ENCODE results near the gene MBD1.
"Not testable (repeated sequence)": the region's sequence is repeated elsewhere in the genome, so short reads cannot be mapped to it uniquely, and the experiment has no call there.

MBD1 gene

DNA sequence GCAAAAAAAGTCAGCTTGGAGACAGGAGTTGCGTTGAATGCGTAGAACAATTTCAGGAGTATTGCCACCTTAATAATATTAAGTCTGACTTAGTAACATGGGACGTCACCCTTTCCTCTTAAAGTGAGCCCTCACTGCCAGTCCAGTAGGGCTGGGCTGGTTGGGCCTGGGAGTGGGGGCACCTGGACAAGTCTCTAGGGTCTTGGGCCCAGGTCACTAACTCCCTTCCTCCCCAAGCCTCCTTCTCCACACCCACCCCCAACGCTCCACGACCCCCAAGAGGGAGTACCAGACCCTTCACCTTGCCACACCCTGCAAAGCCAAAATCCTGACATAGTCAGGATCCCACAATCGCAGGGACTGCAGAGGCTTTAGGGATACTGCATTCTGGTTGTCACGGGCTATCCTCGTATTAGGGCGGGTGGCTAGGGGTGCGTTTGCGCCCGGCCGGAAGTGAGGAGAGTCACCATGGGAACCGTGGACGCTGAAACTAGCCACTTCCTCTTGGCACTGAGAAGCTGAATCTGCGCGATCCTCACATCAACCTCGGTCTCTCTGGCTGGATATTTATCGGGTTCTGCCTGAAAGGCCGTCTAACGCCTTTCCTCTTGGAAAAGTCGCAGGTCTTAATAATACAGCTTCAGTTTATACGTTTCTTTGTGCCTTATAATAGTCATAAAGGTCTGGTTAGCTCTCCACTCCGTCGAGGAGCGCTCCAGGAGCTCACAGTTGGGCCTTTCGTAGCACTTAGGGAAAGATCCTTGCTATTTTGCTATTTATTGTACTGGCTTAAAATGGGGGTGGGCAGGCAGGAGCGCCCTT is 16.5 kb upstream of the MBD1 start:
- no peak for DNase-seq (ENCODE audit: low read depth in 2 of 2)

DNA sequence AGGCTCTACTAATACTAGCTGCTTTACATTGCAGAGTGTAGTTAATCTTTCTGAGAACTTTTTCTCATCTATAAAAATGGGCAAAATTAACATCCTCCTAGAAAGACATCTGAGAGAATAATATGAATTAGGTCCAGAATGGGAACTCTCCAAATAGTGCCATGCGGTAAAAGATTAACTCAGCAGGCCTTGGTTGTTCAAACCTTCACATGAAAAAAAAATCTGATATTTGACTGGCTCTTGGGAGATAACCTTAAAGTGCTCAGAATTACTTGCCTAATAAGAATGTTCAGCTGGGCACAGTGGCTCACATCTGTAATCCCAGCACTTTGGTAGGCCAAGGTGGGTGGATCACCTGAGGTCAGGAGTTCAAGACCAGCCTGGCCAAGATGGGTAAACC is 11.7 kb upstream of the MBD1 start:
- DNase-seq (ENCODE audit: low read depth in 2 of 2): no peak

DNA sequence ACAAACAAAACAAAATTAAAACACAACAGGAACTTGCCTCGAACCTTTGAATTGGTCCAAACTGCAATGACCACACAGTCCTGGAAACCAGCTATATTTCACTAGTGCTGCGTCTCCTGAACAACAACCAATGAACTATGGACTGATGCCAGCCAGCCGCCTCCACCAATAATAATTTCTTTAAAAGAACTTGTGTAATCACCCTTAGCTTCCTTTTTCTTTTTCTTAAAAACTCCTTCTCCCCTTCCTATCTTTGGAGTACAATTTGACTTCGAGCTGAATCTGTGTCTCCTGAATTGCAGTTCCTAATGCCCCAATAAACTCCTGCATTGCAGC is 7.8 kb upstream of the MBD1 start:
- no peak for DNase-seq (ENCODE audit: low read depth in 2 of 2)

- DNase-seq (ENCODE audit: low read depth in 2 of 2): not testable (repeated sequence)
Observed at GRCh38 chr18:50288348-50289107, 7.2 kb upstream of the MBD1 start.

DNA sequence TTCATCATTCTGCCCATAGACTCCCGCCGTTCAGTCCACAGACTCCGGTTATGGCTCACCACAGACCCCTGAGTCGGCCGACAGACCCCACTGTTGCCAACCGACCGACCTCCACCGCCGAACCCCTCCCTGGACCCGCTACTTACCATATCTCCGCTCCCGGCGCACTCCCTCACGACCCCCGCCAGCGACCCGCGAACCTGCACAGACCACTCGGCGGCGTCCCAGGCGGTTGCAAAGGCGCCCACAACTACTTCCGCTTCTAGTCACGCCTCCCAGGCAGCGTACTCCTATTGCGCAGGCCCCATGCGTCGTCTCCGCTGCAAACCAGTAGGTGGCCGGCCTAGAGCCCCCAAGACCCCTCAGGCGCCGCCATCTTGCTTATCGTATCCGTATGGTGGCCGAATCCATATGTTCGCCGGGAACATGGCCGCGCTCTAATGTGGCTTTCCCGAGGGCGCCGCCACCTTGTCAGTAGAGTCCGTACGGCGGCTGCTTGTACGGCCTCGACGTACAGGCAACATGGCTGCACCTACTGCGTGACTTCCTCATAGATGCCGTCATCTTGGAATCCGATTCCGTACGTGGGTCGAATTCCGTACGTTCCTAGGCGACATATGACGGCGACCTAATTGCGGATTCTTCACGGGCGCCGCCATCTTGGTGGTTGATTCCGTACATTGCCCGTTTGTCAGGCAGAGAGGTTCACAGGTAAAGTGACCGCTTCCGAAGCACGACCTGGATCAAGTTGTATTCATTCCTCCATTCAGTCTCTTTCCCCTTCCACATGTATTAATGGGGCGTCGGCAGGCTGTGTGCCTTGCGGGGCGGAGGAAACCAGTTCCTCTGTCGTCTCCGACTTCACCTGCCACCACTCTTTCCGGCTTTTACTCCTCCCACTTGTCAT is 6.4 kb upstream of the MBD1 start, which contains the start of gene CXXC1:
Gene CXXC1, minus strand, starts transcription at position 252 of the 907 bp plus-strand sequence. Its CDS starts 103 bp downstream, at position 149.
- DNase-seq (ENCODE audit: low read depth in 2 of 2): peak; percentile 88 to 96

DNA sequence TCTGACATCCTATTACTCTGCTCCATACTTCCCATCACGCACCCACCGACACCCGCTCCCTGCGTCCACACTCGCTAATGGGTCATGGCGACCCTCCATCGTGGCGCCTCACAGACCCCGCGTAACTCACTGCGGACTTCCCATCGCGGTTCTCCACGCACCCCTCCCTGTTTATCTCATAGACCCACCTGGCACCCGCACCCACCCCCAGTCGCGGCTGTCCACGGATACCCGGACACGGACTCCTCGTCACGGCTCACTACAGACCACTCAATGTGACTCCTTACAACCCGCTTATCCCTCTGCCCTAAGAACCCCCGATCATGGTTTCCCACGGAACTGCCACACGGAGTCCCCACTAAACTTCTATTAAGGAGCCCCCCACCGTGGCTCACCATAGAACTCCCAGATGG is 5.7 kb upstream of the MBD1 start:
- DNase-seq (ENCODE audit: low read depth in 2 of 2): no peak

- DNase-seq (ENCODE audit: low read depth in 2 of 2): no peak
Observed at GRCh38 chr18:50286391-50287027, 5.2 kb upstream of the MBD1 start.

DNA sequence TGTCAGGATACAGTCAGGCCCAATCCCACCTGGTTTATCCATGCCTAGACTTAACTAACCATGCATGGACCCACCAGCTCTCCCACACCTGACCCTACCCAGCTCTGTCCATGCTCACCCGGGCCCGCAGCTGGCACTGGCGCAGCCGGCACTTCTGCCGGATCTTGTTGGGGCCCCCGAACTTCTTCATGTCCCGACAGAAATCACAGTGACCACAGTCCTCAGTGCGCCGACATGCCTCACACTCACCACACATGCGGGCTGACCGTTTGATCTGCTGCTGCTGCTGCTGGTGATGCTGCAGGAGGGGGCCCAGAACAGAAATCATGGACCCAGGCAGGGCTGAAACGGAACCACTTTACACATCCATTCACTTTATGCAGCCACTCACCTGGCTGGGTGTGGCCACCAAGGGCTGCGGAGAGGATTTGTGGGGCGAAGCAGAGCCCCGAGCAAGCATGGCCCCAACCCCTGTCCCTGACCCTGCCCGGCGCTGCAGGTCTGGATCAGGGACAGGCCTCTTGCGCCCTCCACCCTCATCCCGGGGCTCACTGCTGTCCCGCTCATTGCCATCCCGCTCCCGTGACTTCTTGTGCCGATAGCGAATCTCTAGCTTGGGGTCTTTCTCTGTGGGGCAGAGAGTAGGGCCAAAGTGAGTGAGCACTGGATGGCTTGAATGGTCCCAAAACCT is 4.5 kb upstream of the MBD1 start:
- no peak for DNase-seq (ENCODE audit: low read depth in 2 of 2)

DNA sequence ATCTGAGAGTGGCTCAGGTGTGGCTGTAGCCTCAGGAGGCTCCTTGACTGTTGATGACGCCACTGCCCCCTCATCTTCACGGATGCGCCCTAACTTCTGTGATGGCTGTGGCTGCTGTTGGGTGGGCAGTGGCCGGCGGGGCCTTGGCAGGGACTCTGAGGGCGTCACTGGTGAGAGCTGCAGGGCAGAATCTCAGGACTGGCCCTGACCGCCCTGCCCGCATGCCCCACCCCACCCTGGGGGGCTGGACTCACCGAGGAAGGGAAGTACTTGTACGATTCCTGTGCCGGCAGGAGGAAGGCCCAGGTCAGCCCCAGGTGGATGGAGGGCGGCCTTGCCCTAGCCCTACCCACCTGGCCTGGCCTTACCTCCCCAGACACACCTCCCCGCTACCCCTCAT is 3.7 kb upstream of the MBD1 start:
- DNase-seq (ENCODE audit: low read depth in 2 of 2): no peak

- DNase-seq (ENCODE audit: low read depth in 2 of 2): no peak
Observed at GRCh38 chr18:50284255-50284885, 3.0 kb upstream of the MBD1 start.

- DNase-seq (ENCODE audit: low read depth in 2 of 2): no peak
Observed at GRCh38 chr18:50283469-50284209, 2.3 kb upstream of the MBD1 start.

DNA sequence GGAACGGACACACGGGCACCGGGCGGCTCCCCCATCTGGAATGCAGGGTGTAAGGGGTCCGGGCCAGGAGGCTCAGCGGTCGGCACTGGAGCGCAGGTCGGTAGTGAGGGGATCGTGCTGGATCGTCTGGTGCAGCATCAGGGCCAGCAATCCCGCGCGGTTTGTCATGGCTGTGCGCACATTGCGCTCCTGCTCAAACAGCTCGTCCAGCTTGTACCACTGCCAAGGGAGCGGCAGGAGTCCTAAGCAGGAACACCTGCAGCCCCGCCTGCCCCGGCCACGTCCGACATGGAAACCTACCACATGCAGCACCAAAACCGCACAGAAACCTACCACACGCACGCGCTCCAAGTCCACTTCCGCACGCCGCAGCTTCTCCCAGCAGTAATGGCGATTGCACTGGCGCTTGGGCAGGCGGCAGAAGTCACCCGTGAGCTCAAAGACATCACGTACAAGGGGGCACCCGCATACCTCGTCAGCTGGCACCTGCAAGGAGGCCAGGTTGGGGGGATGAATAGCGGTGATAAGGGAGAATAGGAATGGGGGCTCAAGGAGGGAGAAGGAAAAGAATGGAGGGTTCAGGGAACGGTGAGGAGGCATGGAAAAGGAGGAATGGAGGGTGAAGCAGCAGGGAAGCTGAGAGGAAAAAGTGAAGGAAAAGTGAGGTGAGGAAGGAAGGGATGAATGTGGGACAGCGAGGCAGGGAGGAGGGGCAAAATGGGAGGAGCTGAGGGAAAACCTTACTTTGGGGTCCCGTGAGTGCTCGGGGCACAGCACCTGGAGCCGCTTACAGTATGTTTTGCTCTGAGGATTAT is 1.4 kb upstream of the MBD1 start:
- DNase-seq (ENCODE audit: low read depth in 2 of 2): no peak

DNA sequence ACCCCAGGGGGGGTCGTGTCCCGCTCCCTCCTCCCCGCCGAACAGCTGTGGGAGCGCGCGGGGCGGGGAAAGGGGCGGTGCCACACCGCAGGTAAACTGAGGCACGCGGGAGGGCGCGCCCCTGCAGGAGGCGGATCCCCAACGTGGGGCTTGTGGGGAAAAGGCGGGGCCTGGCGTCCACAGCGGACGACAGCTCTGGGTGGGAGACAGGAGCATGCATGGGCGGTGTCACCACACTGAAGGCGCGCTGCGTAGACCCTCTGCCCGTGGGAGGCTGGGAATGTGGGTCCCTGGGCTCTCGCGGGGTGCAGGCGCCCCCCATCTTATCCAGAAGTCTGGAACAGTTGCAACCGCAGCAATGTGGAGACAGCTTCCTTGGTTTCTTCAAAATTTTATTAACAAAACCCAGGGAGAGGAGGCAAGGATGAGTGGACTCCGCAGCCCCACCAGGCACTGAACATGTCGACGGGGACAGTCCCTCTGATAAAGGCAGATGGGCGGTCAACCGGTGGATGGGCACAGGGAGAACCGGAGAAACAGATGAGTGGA is 723 bp upstream of the MBD1 start:
- no peak for DNase-seq (ENCODE audit: low read depth in 2 of 2)

GRCh38 chr18:50280707-50281294 is 522 bp downstream of the MBD1 start:
- no peak for DNase-seq (ENCODE audit: low read depth in 2 of 2)

DNA sequence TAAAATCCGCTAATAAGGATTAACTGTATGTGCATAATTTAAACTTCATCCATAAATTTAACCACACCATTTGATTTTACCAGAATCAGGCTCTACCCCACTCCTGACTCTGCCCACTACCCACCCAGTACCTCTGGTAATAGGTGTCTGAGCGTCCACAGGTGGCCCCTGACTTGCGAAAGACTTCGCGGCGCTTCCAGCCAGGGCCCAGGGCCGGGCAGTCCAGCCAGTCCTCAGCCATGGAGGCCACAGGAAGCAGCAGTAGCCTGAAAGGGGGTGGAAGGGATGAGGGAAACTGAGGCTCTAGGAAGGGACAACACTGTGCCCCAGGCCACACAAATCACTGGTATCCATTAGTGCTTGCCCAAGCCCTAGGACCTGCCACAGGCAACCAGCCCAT is 1.6 kb downstream of the MBD1 start:
- no peak for DNase-seq (ENCODE audit: low read depth in 2 of 2)

GRCh38 chr18:50277942-50278341 is 3.4 kb downstream of the MBD1 start:
- DNase-seq (ENCODE audit: low read depth in 2 of 2): no peak

DNA sequence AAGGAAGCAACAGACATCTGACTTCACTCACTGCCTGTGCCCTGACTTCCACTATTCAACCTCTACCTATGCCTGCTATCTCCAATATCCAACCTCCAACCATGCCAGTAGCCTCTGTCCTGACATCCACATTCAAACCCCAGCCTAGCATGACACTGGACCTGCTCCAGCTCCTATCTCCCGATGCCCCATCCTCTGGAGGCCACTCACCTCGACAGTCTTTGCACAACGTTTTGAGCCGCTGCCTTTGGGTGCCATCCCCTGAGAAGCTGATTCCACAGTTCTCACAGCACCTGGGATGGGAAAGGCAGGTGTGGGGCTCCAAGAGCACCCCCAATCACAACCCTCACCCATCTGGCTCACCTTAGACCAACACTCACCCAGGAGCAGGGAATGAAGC is 4.9 kb downstream of the MBD1 start:
- DNase-seq (ENCODE audit: low read depth in 2 of 2): no peak

DNA sequence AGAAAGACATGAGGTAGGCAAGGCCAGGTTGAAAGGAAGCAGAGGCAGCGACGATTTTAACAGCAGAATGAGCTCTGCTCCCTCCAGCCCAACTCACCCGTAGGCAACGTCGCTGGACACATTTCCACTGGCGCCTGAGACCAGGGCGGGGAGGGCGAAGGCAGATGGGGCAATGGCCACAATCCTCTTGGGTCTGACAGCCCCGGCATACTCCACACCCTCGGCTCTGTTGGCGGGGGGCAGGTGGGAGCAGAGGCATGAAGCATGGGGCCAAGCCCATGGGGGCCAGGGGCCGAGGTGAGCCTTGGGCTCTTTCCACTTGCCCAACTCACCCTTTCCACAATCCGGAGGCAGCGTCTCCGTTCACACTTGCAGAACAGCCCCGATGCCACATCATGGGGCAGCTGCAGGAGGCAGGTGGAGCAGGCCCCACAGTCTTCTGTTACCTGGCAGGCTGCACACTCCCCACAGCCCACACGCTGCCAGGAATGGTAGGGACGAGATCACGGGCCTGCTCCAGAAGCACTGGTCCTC is 5.8 kb downstream of the MBD1 start:
- DNase-seq (ENCODE audit: low read depth in 2 of 2): no peak
